ENCODE measurements around the gene KIAA1671. TPM values are rescaled to one million over a fixed set of nuclear protein-coding genes. Genes with fewer than 3 reads are reported as not detected.

Gene KIAA1671
- polyA plus RNA-seq, 1 donor (not counting 4 experiments of a cell fraction or from before 2014, with no cell fraction given): 17.4 TPM

- Histone ChIP-seq H2AFZ (ENCODE audit: control insufficient read depth, low read length) (no peak overlapping the region), H3K9me1 (ENCODE audit: control insufficient read depth, extremely low read depth, insufficient read depth, low read length) (no peaks in the 10 kb centered on the region), H3K9ac (ENCODE audit: control insufficient read depth, extremely low read depth, insufficient read depth, low read length) (no peak overlapping the region), H3K4me1 (ENCODE audit: control insufficient read depth, extremely low read depth, insufficient read depth, low read length) (peaks cover 33% of the 10 kb centered on the region), H3K36me3 (ENCODE audit: control insufficient read depth in 2 of 2, extremely low read depth in 1 of 2, insufficient read depth in 2 of 2, low read length in 2 of 2) (peaks cover 3 to 7% of the 10 kb centered on the region in 2 experiments), H3K4me2 (ENCODE audit: control insufficient read depth, extremely low read depth, insufficient read depth, low read depth, low read length) (no peak overlapping the region), H3K79me2 (ENCODE audit: control insufficient read depth, insufficient read depth, low read length) (peaks cover 78% of the 10 kb centered on the region), H3K27ac (ENCODE audit: control insufficient read depth, insufficient read depth, low read length) (no peak overlapping the region), H3K27me3 (ENCODE audit: control insufficient read depth, extremely low read depth, insufficient read depth, low read length) (no peaks in the 10 kb centered on the region), H4K20me1 (ENCODE audit: control insufficient read depth, extremely low read depth, insufficient read depth, low read length) (no peaks in the 10 kb centered on the region), H3K9me3 (ENCODE audit: control insufficient read depth, low read depth, low read length) (no peaks in the 10 kb centered on the region), H3K4me3 (ENCODE audit: control insufficient read depth in 2 of 3, extremely low read depth in 1 of 3, insufficient read depth in 2 of 3, low read depth in 1 of 3, low read length in 3 of 3) (no peak overlapping the region)
- DNase-seq (ENCODE audit: low read depth, low spot score) (no peak), FAIRE-seq (no peak)
- dilution Hi-C loops (cut with MboI; ENCODE audit: extremely low pct_ligation_motif_present, low sequenced_read_pairs): no loop called here
- no peak for TF ChIP-seq EZH2 (IDR thresholded peaks at IDR 0.05; ENCODE audit: low read length)
- TF ChIP-seq CTCF (optimal IDR thresholded peaks at IDR 0.05 in 1 of 3, IDR thresholded peaks at IDR 0.05 in 1 of 3, conservative IDR thresholded peaks at IDR 0.05 in 1 of 3; ENCODE audit: extremely low read depth in 1 of 3, insufficient read depth in 2 of 3, low read length in 3 of 3): no peak
Observed at GRCh38 chr22:24957043-24957442, 4.5 kb downstream of the KIAA1671 start.

GRCh38 chr22:24961217-24961844, 8.8 kb downstream of the KIAA1671 start:
- Histone ChIP-seq H3K36me3 (ENCODE audit: control insufficient read depth in 2 of 2, extremely low read depth in 1 of 2, insufficient read depth in 2 of 2, low read length in 2 of 2) (peaks cover 6 to 7% of the 10 kb centered on the region in 2 experiments), H3K9me1 (ENCODE audit: control insufficient read depth, extremely low read depth, insufficient read depth, low read length) (peaks cover 2% of the 10 kb centered on the region), H3K27ac (ENCODE audit: control insufficient read depth, insufficient read depth, low read length) (no peak overlapping the region), H3K9ac (ENCODE audit: control insufficient read depth, extremely low read depth, insufficient read depth, low read length) (no peak overlapping the region), H2AFZ (ENCODE audit: control insufficient read depth, low read length) (no peak overlapping the region), H3K4me1 (ENCODE audit: control insufficient read depth, extremely low read depth, insufficient read depth, low read length) (peaks cover 21% of the 10 kb centered on the region), H3K9me3 (ENCODE audit: control insufficient read depth, low read depth, low read length) (no peaks in the 10 kb centered on the region), H3K79me2 (ENCODE audit: control insufficient read depth, insufficient read depth, low read length) (peaks cover 59% of the 10 kb centered on the region), H4K20me1 (ENCODE audit: control insufficient read depth, extremely low read depth, insufficient read depth, low read length) (no peaks in the 10 kb centered on the region), H3K4me3 (ENCODE audit: control insufficient read depth in 2 of 3, extremely low read depth in 1 of 3, insufficient read depth in 2 of 3, low read depth in 1 of 3, low read length in 3 of 3) (no peak overlapping the region), H3K4me2 (ENCODE audit: control insufficient read depth, extremely low read depth, insufficient read depth, low read depth, low read length) (no peak overlapping the region), H3K27me3 (ENCODE audit: control insufficient read depth, extremely low read depth, insufficient read depth, low read length) (no peaks in the 10 kb centered on the region)
- TF ChIP-seq EZH2 (IDR thresholded peaks at IDR 0.05; ENCODE audit: low read length) (no peak), CTCF (optimal IDR thresholded peaks at IDR 0.05 in 1 of 3, IDR thresholded peaks at IDR 0.05 in 1 of 3, conservative IDR thresholded peaks at IDR 0.05 in 1 of 3; ENCODE audit: extremely low read depth in 1 of 3, insufficient read depth in 2 of 3, low read length in 3 of 3) (no peak)
- no peak for DNase-seq (ENCODE audit: low read depth, low spot score)
- dilution Hi-C loops (cut with MboI; ENCODE audit: extremely low pct_ligation_motif_present, low sequenced_read_pairs): no loop called here
- no peak for FAIRE-seq

Data from keratinocyte (primary cell).